Subcutaneous abdominal adipose tissue (tissue), 5 donors: ENCODE measurements around the gene TGIF2.

Source experiments
- H3K27ac ChIP-seq: one replicate; pipeline ENCODE4 v1.7.0; 2013; ENCODE audit warnings: low read depth, mild to moderate bottlenecking, inconsistent platforms, low read length, moderate library complexity
- H3K27me3 ChIP-seq, 5 donors: one replicate each; pipeline ENCODE4 v1.7.0; 2013; ENCODE audit warnings: low read length in 5 of 5, inconsistent platforms in 1 of 5; ENCODE audit not compliant: control insufficient read depth in 5 of 5, insufficient read depth in 4 of 5
- H3K36me3 ChIP-seq, 5 donors: one replicate each; pipeline ENCODE4 v1.7.0; 2013; ENCODE audit warnings: low read length in 5 of 5; ENCODE audit not compliant: control insufficient read depth in 5 of 5, insufficient read depth in 5 of 5
- H3K4me1 ChIP-seq, 5 donors: one replicate each; pipeline ENCODE4 v1.7.0; 2013; ENCODE audit warnings: low read length in 5 of 5, mild to moderate bottlenecking in 3 of 5, moderate library complexity in 1 of 5; ENCODE audit not compliant: control insufficient read depth in 5 of 5, insufficient read depth in 5 of 5
- H3K4me3 ChIP-seq, 5 donors: one replicate each; pipeline ENCODE4 v1.7.0; 2013; ENCODE audit warnings: low read length in 5 of 5, low read depth in 1 of 5
- H3K9ac ChIP-seq, 5 donors: one replicate each; pipeline ENCODE4 v1.7.0; 2013; ENCODE audit warnings: low read length in 5 of 5, mild to moderate bottlenecking in 4 of 5, moderate library complexity in 3 of 5
- H3K9me3 ChIP-seq, 5 donors: one replicate each; pipeline ENCODE4 v1.7.0; 2013; ENCODE audit warnings: low read length in 5 of 5; ENCODE audit not compliant: control insufficient read depth in 5 of 5
- donor health status: healthy.
- donor health status: healthy.
- donor health status: healthy.
- donor health status: healthy.
- donor health status: healthy.

TGIF2 gene

DNA sequence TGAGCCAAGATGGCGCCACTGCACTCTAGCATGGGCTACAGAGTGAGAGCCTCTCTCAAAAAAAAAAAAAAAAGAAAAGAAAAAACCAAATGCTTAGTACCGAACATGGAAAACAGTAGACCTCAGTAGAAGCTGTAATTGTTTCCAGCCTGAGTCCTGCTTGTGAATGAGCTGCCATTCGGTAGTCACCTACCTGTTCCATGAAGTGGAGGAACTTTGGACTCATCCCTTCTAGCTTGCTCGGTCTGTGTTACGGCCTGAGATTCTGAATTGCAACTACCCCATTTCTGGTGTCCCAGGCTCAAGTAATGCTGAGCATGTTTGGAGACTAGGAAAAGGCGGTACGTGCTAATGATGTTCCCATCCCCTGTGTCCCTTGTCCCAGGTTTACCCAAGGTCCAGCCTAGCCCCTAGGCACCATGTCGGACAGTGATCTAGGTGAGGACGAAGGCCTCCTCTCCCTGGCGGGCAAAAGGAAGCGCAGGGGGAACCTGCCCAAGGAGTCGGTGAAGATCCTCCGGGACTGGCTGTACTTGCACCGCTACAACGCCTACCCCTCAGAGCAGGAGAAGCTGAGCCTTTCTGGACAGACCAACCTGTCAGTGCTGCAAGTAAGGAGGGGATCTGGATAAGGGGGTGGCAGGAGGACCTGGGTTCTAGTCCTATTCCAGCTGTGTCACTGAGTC lies 5.1 kb downstream of the TGIF2 start:
- Histone ChIP-seq H3K36me3 (peaks cover 3 to 39% (median 28%) of the 10 kb centered on the region in 5 donors), H3K4me3 (no peak overlapping the region), H3K9ac (no peak overlapping the region), H3K9me3 (no peaks in the 10 kb centered on the region), H3K27ac (no peak overlapping the region), H3K27me3 (no peaks in the 10 kb centered on the region), H3K4me1 (peaks cover 2 to 18% (median 15%) of the 10 kb centered on the region in 5 donors)

DNA sequence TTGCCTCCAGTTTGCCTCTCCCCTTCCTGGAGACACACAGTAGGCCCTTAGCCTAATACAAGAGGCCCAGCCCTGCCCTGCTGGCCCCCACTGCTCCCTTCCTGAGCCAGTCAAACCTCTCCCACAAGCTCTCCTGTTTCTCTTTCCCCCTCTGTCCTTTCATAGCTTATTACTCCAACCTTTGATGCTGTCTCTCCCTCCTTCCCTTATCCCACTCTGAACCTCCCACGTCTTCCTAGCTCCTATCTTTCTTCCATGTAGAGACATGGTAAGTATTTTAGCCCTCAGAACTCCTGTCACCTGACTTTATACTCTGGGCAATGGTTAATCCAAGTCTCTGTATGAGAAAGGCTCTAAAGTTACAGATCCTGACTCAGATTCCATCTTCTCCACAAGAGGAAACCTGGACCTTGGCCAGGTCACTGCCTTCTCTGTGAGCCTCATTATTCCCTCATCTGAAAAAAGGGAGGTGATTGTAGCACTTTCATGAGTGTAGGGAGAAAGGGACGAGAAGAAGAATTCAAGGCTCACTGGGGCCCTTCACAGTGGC lies 6.7 kb downstream of the TGIF2 start:
- H3K27ac ChIP-seq, result no peak overlapping the region
- peaks cover 2 to 10% (median 9%) of the 10 kb centered on the region in 5 donors for H3K4me1 ChIP-seq
- H3K9ac ChIP-seq, result no peak overlapping the region
- no peaks in the 10 kb centered on the region for H3K27me3 ChIP-seq
- no peaks in the 10 kb centered on the region for H3K9me3 ChIP-seq
- H3K4me3 ChIP-seq, result no peak overlapping the region
- peaks cover 3 to 39% (median 28%) of the 10 kb centered on the region in 5 donors for H3K36me3 ChIP-seq

DNA sequence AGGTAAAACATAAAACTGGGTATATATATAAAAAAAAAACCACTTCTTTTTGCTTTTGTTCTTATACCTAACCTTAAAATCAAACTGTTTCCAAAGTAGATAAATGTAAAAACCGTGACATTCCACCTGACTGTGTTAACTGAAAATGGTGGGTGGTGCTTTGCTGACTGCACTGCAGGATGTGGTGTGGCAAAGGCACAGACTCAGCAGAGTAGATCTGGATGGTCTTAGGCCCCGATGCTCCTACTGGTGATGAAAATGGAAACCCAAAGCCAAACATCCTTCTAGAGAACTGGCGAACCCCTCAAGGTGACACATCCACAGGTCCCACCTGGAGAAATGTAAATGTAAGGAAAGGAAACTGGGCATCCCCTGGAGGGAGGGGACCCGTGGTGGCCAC lies 8.9 kb downstream of the TGIF2 start:
- Histone ChIP-seq H3K4me1 (peaks cover 3 to 14% (median 8%) of the 10 kb centered on the region in 5 donors), H3K36me3 (peaks cover 3 to 39% (median 30%) of the 10 kb centered on the region in 5 donors), H3K27me3 (no peaks in the 10 kb centered on the region), H3K27ac (no peak overlapping the region), H3K9me3 (no peaks in the 10 kb centered on the region), H3K4me3 (no peak overlapping the region), H3K9ac (no peak overlapping the region)

GRCh38 chr20:36582821-36583220 lies 9.4 kb downstream of the TGIF2 start:
- peaks cover 3 to 39% (median 30%) of the 10 kb centered on the region in 5 donors for H3K36me3 ChIP-seq
- no peak overlapping the region for H3K9ac ChIP-seq
- H3K27ac ChIP-seq, result no peak overlapping the region
- H3K9me3 ChIP-seq, result no peaks in the 10 kb centered on the region
- H3K4me3 ChIP-seq, result no peak overlapping the region
- peaks cover 3 to 16% (median 11%) of the 10 kb centered on the region in 5 donors for H3K4me1 ChIP-seq
- no peaks in the 10 kb centered on the region for H3K27me3 ChIP-seq

DNA sequence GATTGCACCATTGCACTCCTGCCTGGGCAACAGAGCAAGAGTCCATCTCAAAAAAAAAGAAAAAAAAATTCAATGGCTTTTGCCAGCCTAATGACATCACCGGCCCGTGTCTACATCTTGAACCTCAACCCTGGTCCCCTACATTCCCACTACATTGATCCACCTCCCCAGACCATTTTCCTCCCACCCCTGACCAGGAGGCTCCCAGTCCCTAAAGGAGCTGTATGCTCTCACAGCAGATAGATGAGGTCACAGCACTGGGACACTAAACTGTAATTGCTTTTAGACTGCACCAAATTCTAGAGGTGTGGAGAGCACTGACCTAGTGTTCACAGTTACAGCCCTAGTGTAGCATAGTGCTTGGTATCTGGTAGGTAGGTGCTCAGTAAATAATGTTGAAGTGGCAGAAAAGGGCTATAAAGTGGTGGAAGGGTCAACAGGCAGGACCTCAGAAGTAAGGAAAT lies 10.7 kb downstream of the TGIF2 start:
- H3K9ac ChIP-seq, result no peak overlapping the region
- no peak overlapping the region for H3K27ac ChIP-seq
- peaks cover 3 to 16% (median 11%) of the 10 kb centered on the region in 5 donors for H3K4me1 ChIP-seq
- no peaks in the 10 kb centered on the region for H3K9me3 ChIP-seq
- H3K4me3 ChIP-seq, result no peak overlapping the region
- H3K36me3 ChIP-seq, result peaks cover 3 to 32% (median 27%) of the 10 kb centered on the region in 5 donors
- no peaks in the 10 kb centered on the region for H3K27me3 ChIP-seq

- Histone ChIP-seq H3K4me1 (peaks cover 3 to 16% (median 11%) of the 10 kb centered on the region in 5 donors), H3K9me3 (no peaks in the 10 kb centered on the region), H3K36me3 (peaks cover 0 to 25% (median 17%) of the 10 kb centered on the region in 5 donors), H3K4me3 (no peak overlapping the region), H3K27ac (no peak overlapping the region), H3K27me3 (no peaks in the 10 kb centered on the region), H3K9ac (no peak overlapping the region)
These were observed 12.2 kb downstream of the TGIF2 start for GRCh38 chr20:36585410-36586125.

DNA sequence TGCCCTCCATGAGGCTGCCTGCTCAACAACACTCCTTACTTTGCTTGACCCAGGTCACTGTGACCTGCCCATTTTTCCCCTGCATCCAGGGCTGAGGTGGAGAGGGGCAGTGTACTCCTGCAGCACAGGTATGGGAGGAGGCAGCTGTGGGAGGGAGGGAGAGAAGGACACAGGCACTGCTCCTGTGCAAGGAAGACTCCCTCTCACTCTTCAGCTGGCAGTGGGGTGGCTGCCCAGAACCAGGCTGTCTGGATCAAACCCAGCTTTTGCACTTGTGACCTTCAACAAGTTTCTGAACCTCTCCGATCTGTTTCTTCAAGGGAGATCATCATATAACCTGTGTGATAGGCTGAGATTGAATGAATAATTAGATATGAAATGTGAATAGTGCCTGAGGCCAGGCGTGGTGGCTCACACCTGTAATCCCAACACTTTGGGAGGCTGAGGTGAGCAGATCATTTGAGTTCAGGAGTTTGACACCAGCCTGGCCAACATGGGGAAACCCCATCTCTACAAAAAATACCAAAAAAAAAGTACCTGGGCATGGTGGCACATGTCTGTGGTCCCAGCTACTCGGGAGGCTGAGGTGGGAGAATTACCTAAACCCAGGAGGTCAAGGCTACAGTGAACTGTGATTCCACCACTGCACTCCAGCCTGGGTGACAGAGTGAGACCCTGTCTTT lies 14.1 kb downstream of the TGIF2 start:
- H3K36me3 ChIP-seq, result peaks cover 0 to 23% (median 13%) of the 10 kb centered on the region in 5 donors
- no peak overlapping the region for H3K9ac ChIP-seq
- H3K4me1 ChIP-seq, result peaks cover 3 to 20% (median 11%) of the 10 kb centered on the region in 5 donors
- no peaks in the 10 kb centered on the region for H3K9me3 ChIP-seq
- no peaks in the 10 kb centered on the region for H3K27me3 ChIP-seq
- no peak overlapping the region for H3K27ac ChIP-seq
- no peak overlapping the region for H3K4me3 ChIP-seq

DNA sequence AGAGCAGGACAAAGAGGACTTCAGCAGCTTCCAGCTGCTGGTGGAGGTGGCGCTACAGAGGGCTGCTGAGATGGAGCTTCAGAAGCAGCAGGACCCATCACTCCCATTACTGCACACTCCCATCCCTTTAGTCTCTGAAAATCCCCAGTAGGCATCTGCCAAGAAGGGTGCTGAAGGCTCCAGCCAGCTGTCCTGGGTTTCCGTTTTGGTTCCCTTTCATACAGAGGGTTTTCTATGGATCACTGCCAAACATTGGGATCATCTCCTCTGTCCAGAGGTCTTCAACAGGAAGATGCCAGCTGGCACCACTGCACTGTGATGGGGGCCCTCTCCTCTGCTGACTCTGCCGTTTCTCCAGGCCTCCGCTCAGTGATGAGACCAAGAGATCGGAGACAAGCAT lies 17.9 kb downstream of the TGIF2 start:
- Histone ChIP-seq H3K9me3 (no peaks in the 10 kb centered on the region), H3K27ac (no peak overlapping the region), H3K9ac (no peak overlapping the region), H3K27me3 (no peaks in the 10 kb centered on the region), H3K4me1 (peaks cover 3 to 20% (median 10%) of the 10 kb centered on the region in 5 donors), H3K4me3 (no peak overlapping the region), H3K36me3 (peaks cover 0 to 19% (median 13%) of the 10 kb centered on the region in 5 donors)

DNA sequence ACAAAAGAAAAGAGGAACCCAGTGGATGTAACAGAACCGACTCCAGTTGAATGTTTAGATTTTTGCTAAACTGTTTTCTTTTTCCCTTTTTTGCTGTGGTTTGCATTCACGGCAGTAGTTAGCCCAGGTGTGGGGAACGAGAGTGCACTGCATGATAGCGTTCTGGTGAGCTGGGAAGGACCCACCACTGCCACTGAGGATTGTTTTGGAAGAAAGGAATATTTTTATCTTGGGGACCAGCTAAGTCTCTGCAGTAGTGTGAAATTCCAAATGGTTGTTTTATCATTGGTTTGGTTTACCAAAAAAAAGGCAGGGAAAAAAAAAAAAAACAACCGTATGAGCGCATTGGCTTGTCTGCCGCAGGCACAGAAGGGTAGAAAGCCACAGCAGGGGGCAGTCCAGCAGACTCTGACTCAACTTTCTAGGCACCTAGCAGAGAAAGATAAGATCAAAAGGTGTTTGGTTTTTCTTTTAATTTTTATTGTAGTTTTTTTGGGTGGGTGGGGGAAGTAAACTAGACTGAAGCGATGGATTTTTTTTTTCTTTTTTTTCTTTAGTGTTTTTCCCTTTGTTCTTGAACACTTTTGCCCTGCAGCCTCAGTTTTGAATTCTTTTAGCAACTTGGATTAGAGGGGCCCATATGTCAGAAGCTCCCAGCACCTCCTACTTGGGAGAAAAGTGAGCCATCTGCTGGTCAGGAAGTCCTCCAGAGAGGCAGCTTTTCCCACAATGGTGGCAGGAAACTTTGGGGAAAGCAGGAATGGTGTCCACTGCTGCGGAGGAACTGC lies 18.7 kb downstream of the TGIF2 start:
- Histone ChIP-seq H3K36me3 (peaks cover 0 to 19% (median 13%) of the 10 kb centered on the region in 5 donors), H3K9ac (no peak overlapping the region), H3K4me1 (peaks cover 3 to 15% (median 5%) of the 10 kb centered on the region in 5 donors), H3K4me3 (no peak overlapping the region), H3K27ac (no peak overlapping the region), H3K9me3 (no peaks in the 10 kb centered on the region), H3K27me3 (no peaks in the 10 kb centered on the region)
